HUES6 (cell line): ENCODE measurements around the gene PDE9A.

Experiments used
- H3K27ac ChIP-seq: 2 replicates; pipeline ENCODE4 v1.7.0; 2013; ENCODE audit warnings: low read depth, mild to moderate bottlenecking, low read length, inconsistent platforms
- H3K27me3 ChIP-seq: 2 replicates; pipeline ENCODE4 v1.6.1; 2013; ENCODE audit warnings: low read length; ENCODE audit not compliant: control insufficient read depth, insufficient read depth
- H3K36me3 ChIP-seq: 2 replicates; pipeline ENCODE4 v1.6.1; 2013; ENCODE audit warnings: low read length; ENCODE audit not compliant: control insufficient read depth, insufficient read depth
- H3K4me1 ChIP-seq: 2 replicates; pipeline ENCODE4 v1.6.1; 2013; ENCODE audit warnings: low read length; ENCODE audit not compliant: control insufficient read depth, insufficient read depth
- H3K4me3 ChIP-seq: 2 replicates; pipeline ENCODE4 v1.5.1; 2013; ENCODE audit warnings: low read depth, low read length
- H3K9ac ChIP-seq: one replicate; pipeline ENCODE4 v1.6.1; 2013; ENCODE audit warnings: mild to moderate bottlenecking, low read length
- H3K9me3 ChIP-seq: 2 replicates; pipeline ENCODE4 v1.6.1; 2013; ENCODE audit warnings: low read depth, low read length; ENCODE audit not compliant: control insufficient read depth, insufficient read depth

The PDE9A gene

DNA sequence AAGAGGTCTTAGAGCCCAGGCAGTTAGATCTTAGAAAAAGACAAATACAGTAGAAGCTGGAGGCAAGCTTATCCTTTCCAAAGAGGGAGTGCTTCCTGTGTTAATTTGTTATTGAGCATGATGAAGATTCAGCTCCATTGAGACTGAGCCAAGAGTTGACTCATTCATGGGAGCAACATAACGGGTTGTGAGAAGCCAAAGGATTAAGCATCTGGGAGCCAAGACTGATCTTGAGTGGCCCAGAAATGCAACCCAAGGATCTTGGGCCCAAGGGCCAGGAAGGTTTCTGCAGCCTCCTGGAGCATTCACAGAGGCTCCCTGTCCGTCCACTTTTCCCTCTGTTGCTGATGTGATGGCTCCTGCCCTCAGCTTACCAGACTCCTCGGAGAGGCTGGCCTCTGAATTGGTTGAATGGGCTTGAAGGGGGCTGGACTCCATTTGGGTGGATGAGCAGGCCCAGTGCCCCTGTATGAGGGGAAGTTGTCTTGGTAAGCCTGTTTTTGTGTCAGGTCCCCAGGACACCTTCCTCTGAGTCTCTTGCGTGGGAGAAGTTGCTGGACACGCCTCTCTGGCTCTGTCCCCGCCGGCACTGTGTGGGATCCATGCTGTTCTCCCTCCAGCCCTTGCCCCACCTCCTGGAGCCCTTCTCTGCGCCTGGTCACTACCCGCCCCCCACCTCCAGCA lies 42.4 kb downstream of the PDE9A start:
- H3K27me3 ChIP-seq: no peaks in the 10 kb centered on the region
- H3K4me3 ChIP-seq: no peak overlapping the region
- peaks cover 76% of the 10 kb centered on the region for H3K36me3 ChIP-seq
- no peaks in the 10 kb centered on the region for H3K9me3 ChIP-seq
- H3K27ac ChIP-seq: no peak overlapping the region
- H3K4me1 ChIP-seq: no peaks in the 10 kb centered on the region
- no peak overlapping the region for H3K9ac ChIP-seq

DNA sequence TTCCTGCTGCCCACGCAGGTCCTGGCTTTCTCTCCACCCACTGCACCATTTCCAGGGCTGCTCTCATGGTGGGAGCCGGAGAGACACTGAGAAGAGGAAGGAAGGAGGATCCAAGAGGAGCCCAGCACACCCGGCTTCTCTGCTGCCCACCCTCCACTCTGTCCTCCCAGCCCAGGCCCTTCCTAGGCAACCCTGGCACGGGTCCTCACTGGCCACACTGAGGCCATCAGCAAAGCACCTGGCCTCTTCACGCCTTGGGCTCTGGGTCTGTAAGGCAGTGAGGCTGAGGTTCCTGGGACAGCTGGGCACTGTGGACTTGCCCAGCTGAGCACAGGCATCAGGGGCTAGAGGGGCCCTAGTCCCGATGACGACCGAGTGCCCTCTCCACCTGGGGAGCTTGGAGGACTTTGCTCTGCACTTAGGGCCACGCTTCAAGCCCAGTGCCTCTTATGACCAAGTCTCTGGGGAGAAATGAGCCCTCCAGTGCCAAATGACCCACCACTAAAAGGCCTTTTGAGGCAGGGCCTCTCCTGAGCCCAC lies 43.1 kb downstream of the PDE9A start:
- no peak overlapping the region for H3K4me3 ChIP-seq
- H3K27ac ChIP-seq: no peak overlapping the region
- no peaks in the 10 kb centered on the region for H3K27me3 ChIP-seq
- no peaks in the 10 kb centered on the region for H3K9me3 ChIP-seq
- no peaks in the 10 kb centered on the region for H3K4me1 ChIP-seq
- H3K9ac ChIP-seq: no peak overlapping the region
- H3K36me3 ChIP-seq: peaks cover 76% of the 10 kb centered on the region

DNA sequence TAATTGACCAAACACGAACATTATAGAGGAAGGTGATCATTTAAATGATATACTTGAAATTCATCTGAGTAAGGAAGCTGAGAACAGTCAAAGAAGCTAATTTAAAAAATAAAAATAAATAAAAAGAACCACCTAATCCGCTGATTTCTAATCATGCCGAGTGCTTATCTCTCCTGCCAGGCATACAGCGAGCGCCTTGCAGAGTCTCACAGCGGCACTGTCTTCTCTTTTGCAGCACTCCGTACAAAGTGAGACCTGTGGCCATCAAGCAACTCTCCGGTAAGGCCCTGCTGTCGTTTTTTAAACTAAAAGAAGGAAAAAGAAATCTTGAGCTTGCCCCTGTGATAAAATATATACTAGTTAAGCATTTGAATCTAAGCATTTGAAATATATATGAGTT lies 45.3 kb downstream of the PDE9A start:
- peaks cover 2% of the 10 kb centered on the region; the same call in 1 of the 2 replicates for H3K9me3 ChIP-seq
- H3K27ac ChIP-seq: no peak overlapping the region
- H3K4me3 ChIP-seq: no peak overlapping the region
- peaks cover 84% of the 10 kb centered on the region for H3K36me3 ChIP-seq
- H3K9ac ChIP-seq: no peak overlapping the region
- H3K4me1 ChIP-seq: no peaks in the 10 kb centered on the region
- H3K27me3 ChIP-seq: no peaks in the 10 kb centered on the region

DNA sequence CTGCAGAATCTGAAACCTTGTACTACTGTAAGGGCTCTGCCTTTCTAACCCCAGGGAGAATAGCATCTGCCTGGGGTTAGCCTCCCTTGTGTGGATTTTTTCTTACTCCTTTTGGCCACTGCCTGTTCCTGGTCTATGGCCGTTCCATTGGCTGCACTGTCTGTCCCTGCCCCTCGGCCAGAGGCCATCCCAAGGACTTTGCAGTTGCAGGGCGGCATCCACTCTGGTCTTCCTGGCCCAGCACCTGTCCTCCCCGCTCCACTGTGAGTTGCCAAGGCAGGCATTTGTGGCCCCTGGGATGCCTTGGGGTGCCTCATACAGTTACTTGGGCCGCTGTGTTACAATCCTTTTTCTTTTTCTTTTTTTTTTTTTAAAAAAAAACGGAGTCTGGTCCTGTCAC lies 45.8 kb downstream of the PDE9A start:
- H3K27ac ChIP-seq: no peak overlapping the region
- H3K36me3 ChIP-seq: peaks cover 84% of the 10 kb centered on the region
- H3K4me3 ChIP-seq: no peak overlapping the region
- no peak overlapping the region for H3K9ac ChIP-seq
- no peaks in the 10 kb centered on the region for H3K27me3 ChIP-seq
- H3K9me3 ChIP-seq: peaks cover 2% of the 10 kb centered on the region; the same call in 1 of the 2 replicates
- H3K4me1 ChIP-seq: no peaks in the 10 kb centered on the region

DNA sequence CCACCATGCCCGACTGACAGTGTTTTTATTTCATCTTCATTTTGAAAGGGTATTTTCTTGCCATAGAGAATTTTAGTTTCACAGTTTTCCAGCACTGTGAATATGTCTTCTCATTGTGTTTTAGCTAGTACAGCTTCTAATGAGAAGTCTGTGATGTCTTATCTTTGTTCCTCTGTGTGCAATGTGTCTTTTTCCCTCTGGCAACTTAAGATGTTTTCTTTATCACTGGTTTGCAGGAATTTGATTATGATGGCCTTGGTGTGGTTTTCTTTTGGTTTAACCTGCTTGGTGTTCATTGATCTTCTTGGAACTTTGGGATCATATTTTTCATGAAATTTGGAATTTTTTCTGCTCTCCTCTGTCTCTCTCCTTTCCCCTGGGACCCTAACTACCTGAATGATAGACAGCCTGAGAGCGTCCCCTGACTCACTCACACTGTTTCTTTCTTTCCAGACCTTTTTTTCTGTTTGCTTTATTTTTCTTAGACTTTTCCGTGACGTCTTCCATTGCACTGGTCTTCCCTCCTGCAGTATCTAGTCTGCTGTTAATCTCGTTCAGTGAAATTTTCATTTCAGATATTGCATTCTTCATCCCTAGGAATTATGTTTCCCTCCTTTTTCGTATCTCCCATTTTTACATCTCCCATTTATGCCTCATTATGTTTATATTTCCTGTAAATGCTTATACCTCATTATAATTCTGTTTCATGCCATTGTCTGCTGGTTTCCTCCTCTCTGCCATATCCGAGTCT lies 48.5 kb downstream of the PDE9A start:
- peaks cover 59% of the 10 kb centered on the region for H3K36me3 ChIP-seq
- no peak overlapping the region for H3K27ac ChIP-seq
- H3K4me1 ChIP-seq: no peaks in the 10 kb centered on the region; the same call in 1 of the 2 replicates
- no peaks in the 10 kb centered on the region for H3K27me3 ChIP-seq
- H3K4me3 ChIP-seq: no peak overlapping the region
- no peak overlapping the region for H3K9ac ChIP-seq
- peaks cover 2% of the 10 kb centered on the region; the same call in 1 of the 2 replicates for H3K9me3 ChIP-seq

DNA sequence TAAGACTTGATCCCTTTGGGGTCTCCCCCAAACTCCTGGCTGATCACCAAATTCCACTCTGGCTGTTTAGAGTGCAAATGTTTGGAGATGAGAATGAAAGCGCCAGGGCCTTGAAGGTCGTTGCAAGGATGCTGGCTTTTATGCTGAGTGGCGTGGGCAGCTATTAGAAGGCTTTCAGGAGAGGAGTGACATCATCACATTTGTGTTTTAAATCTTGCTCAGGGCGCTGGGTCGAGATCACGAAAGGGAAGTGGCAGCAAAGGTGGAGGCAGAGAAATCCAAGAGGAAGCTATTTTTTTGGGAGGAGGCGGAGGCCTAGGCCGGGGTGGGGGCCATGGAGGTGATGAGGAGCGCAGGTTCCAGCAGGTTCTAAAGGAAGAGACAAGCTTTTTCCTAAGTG lies 49.3 kb downstream of the PDE9A start:
- Histone ChIP-seq H3K4me3 (no peak overlapping the region), H3K4me1 (peaks cover 7% of the 10 kb centered on the region), H3K36me3 (peaks cover 54% of the 10 kb centered on the region), H3K27ac (no peak overlapping the region), H3K9ac (no peak overlapping the region), H3K27me3 (no peaks in the 10 kb centered on the region), H3K9me3 (peaks cover 2% of the 10 kb centered on the region; the same call in 1 of the 2 replicates)

DNA sequence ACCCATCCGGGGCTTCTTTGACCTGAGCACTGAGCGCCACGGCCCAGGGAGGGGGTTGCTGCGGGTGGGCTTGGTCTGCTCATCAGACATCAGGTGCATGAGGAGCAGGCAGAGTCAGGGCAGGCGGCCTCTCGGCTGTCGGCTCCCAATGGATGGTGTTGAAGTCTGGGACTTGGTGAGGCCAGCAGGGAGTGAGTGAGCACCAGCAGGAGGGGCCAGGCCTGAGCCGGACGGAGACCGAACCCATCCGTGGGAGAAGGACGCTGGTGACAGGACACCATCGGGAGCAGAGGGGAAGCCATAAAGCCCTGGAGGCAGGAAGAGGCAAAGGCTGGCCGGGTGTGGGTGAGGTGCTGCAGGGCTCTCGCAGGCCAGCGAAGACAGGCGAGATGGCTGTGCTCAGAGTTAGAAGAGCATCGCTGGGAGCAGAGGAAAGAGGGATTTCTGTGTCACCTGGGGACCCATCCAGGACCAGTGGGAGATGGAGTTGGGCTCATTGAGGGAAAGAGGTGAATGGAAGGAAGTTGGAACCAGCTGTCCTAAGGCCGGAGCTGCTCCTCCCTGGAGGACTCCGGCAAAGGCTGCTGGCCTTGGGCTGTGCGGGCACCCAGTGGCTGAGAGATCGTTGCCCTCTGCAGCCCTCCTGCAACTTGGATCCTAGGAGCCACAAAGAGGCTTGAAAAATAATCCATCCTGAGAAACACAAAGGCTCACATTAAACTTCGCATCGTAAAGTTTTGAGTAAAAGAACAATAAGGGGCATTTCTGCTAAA lies 49.9 kb downstream of the PDE9A start:
- Histone ChIP-seq H3K9ac (no peak overlapping the region), H3K9me3 (peaks cover 2% of the 10 kb centered on the region; the same call in 1 of the 2 replicates), H3K4me1 (peaks cover 13% of the 10 kb centered on the region), H3K27me3 (no peaks in the 10 kb centered on the region), H3K4me3 (no peak overlapping the region), H3K36me3 (peaks cover 48% of the 10 kb centered on the region), H3K27ac (no peak overlapping the region)

DNA sequence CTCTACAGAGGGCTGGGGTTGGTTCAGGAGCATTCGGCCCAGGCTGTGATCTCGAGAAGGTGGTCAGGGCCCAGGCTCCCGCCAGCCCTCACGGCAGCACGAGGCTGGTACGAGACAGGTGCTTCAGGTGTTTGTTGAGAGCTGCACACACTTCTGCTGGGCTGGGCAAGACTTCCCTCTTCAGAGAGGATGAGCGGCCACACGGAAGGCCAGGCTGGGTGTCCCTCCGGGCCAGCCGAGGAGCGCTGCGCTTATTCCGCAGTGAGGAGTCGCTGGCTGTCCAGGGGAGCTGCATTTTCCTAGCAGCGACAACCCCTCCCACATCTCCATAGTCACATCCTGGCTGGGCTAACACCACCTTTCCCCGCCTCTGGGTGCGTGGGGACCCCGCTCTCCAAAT lies 50.5 kb downstream of the PDE9A start:
- Histone ChIP-seq H3K9me3 (peaks cover 2% of the 10 kb centered on the region; the same call in 1 of the 2 replicates), H3K4me1 (peaks cover 13% of the 10 kb centered on the region), H3K4me3 (no peak overlapping the region), H3K9ac (no peak overlapping the region), H3K27me3 (no peaks in the 10 kb centered on the region), H3K27ac (0 out of 2 replicates have a peak overlapping the region, but pooled peaks have one; percentile 15), H3K36me3 (peaks cover 44% of the 10 kb centered on the region)

DNA sequence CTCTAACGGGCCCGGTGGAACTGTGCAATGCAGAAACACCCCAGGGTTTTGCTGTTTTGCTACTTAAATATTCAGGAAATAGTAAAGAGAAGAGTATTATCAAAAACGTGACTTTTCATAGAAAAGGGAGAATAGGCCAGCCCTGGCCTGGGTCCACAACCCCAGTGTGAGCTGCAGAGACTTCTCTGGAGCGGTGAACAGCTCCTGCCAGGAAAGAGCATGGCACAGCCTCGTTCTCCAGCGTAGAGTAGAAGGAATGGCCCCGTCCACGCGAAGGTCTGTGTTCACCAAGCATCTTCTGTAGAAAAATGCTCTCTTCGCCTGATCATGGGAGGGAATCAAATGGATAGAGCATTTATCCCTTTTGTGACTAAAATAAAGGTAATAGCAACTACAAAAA lies 51.4 kb downstream of the PDE9A start:
- H3K27me3 ChIP-seq: no peaks in the 10 kb centered on the region
- no peak overlapping the region for H3K9ac ChIP-seq
- peaks cover 38% of the 10 kb centered on the region for H3K36me3 ChIP-seq
- H3K4me1 ChIP-seq: peaks cover 13% of the 10 kb centered on the region
- peaks cover 2% of the 10 kb centered on the region; the same call in 1 of the 2 replicates for H3K9me3 ChIP-seq
- no peak overlapping the region for H3K27ac ChIP-seq
- no peak overlapping the region for H3K4me3 ChIP-seq

DNA sequence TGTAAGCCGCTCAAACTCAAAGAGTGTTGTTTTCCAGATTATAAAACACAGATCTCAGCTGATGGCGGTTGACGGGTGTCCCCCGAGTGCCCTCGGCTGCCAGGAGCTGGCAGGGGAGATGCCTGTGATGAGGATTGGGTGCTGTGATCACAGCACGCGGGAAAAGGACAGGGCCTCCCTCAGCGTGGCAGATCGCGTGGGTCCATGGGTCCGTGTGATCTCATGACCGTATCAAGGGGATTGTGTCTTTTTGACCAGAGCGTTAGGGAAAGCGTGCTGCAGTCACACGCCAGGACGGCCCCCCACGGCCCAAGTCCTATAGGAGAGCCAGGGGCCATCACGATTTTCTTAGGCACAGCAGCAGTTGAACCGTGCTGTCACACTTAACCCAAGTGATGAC lies 51.9 kb downstream of the PDE9A start:
- H3K4me3 ChIP-seq: no peak overlapping the region
- no peak overlapping the region for H3K27ac ChIP-seq
- no peak overlapping the region for H3K9ac ChIP-seq
- H3K4me1 ChIP-seq: peaks cover 13% of the 10 kb centered on the region
- peaks cover 2% of the 10 kb centered on the region; the same call in 1 of the 2 replicates for H3K9me3 ChIP-seq
- H3K36me3 ChIP-seq: peaks cover 34% of the 10 kb centered on the region
- no peaks in the 10 kb centered on the region for H3K27me3 ChIP-seq
